H1 (cell line): ENCODE data around the gene KCNAB3.

ENCODE experiments used
- BCL11A ChIP-seq, 2 experiments: IDR thresholded peaks; one replicate each; pipeline ENCODE4 v1.6.1; 2011; ENCODE audit warnings: low read depth in 2 of 2, low read length in 2 of 2, mild to moderate bottlenecking in 2 of 2
- CTCF ChIP-seq, 3 experiments: IDR thresholded peaks; 1 replicate in 2 of 3; 2 replicates in 1 of 3; pipeline versions ENCODE4 v1.5.1 to v1.6.1; 2011; ENCODE audit warnings: low read length in 3 of 3, mild to moderate bottlenecking in 3 of 3, inconsistent platforms in 2 of 3, low read depth in 1 of 3, moderate library complexity in 1 of 3; ENCODE audit not compliant: insufficient read depth in 1 of 3; ENCODE audit errors: control extremely low read depth in 1 of 3
- EZH2 ChIP-seq: fragments of 200-600 bp; sonication (generic); IDR thresholded peaks from 2 replicates; pipeline ENCODE4 v1.7.1; 2012; ENCODE audit warnings: low read depth, mild to moderate bottlenecking, moderate library complexity, low read length, inconsistent platforms; ENCODE audit not compliant: severe bottlenecking
- MAX ChIP-seq: IDR thresholded peaks from 2 replicates; pipeline ENCODE4 v1.6.1; 2012; ENCODE audit warnings: inconsistent platforms
- POLR2AphosphoS5 ChIP-seq: IDR thresholded peaks from 2 replicates; pipeline ENCODE4 v1.6.1; 2011; ENCODE audit warnings: low read depth, low read length
- POU5F1 ChIP-seq: IDR thresholded peaks from 2 replicates; pipeline ENCODE4 v1.6.1; 2011; ENCODE audit warnings: low read depth, mild to moderate bottlenecking, low read length, moderate library complexity
- SIN3A ChIP-seq, 2 experiments: IDR thresholded peaks in 1 of 2; conservative IDR thresholded peaks in 1 of 2; 2 replicates each; pipeline ENCODE4 v1.6.1; 2011 to 2012; ENCODE audit warnings: low read length in 2 of 2, improper control_type of control experiment in 1 of 2, low read depth in 1 of 2, mild to moderate bottlenecking in 1 of 2
- SIX5 ChIP-seq: IDR thresholded peaks from 2 replicates; pipeline ENCODE4 v1.6.1; 2011; ENCODE audit warnings: mild to moderate bottlenecking, low read depth, low read length
- YY1 ChIP-seq: IDR thresholded peaks from 2 replicates; pipeline ENCODE4 v1.6.1; 2011; ENCODE audit warnings: low read depth, mild to moderate bottlenecking, low read length

- TF ChIP-seq POU5F1 (no peak), SIX5 (no peak), MAX (no peak), CTCF (IDR thresholded peaks at IDR 0.05; ENCODE audit: control extremely low read depth in 1 of 3, insufficient read depth in 1 of 3, low read depth in 1 of 3, low read length in 3 of 3) (no peak), SIN3A (conservative IDR thresholded peaks at IDR 0.05 in 1 of 2, IDR thresholded peaks at IDR 0.05 in 1 of 2; ENCODE audit: low read depth in 1 of 2, low read length in 2 of 2) (no peak), EZH2 (no peak), POLR2AphosphoS5 (no peak), BCL11A (IDR thresholded peaks at IDR 0.05; ENCODE audit: low read depth in 2 of 2, low read length in 2 of 2) (no peak), YY1 (no peak)
These were observed 45.0 kb upstream of the KCNAB3 start for GRCh38 chr17:7974638-7975131.
